Sigmoid colon (tissue), 7 donors: ENCODE data around the gene BIN1. TPM values are rescaled to one million over a fixed set of nuclear protein-coding genes. Genes with fewer than 3 reads are reported as not detected.

Experiments
- DNase-seq: peaks from one replicate; pipeline ENCODE4 v3.0.0-alpha.2; 2019
- H3K27ac ChIP-seq, 4 donors: fragments of 200-600 bp; sonication (generic); one replicate each; pipeline ENCODE4 v1.5.1; 2016 to 2019; ENCODE audit warnings: mild to moderate bottlenecking in 1 of 4
- H3K27me3 ChIP-seq, 3 donors: fragments of 200-600 bp; sonication (generic); one replicate each; pipeline ENCODE4 v1.5.1; 2019; ENCODE audit warnings: mild to moderate bottlenecking in 1 of 3
- H3K36me3 ChIP-seq, 4 donors: fragments of 200-600 bp; sonication (generic); one replicate each; pipeline ENCODE4 v1.5.1; 2016 to 2019
- H3K4me1 ChIP-seq, 4 donors: fragments of 200-600 bp; sonication (generic); one replicate each; pipeline ENCODE4 v1.5.1; 2017 to 2019
- H3K4me3 ChIP-seq, 4 donors: fragments of 200-600 bp; sonication (generic); one replicate each; pipeline ENCODE4 v1.5.1; 2017 to 2019; ENCODE audit warnings: mild to moderate bottlenecking in 2 of 4, moderate library complexity in 1 of 4
- H3K9me3 ChIP-seq, 4 donors: fragments of 200-600 bp in 3 of 4; sonication (generic) in 3 of 4; one replicate each; pipeline versions ENCODE4 v1.5.1 to v1.6.1; 2013 to 2019
- CTCF ChIP-seq, 4 experiments: fragments of 450-650 bp in 3 of 4; fragments of 200-600 bp in 1 of 4; IDR thresholded peaks; one replicate each; pipeline ENCODE4 v1.5.1; 2016 to 2019; ENCODE audit warnings: antibody characterized with exemption in 4 of 4, mild to moderate bottlenecking in 3 of 4, moderate library complexity in 2 of 4
- EP300 ChIP-seq, 4 donors: sonication (generic); formaldehyde crosslinking; IDR thresholded peaks; one replicate each; pipeline ENCODE4 v1.6.1; 2017; ENCODE audit warnings: antibody characterized with exemption in 4 of 4
- POLR2A ChIP-seq, 2 donors: fragments of 450-650 bp; IDR thresholded peaks; one replicate each; pipeline ENCODE4 v1.6.1; 2016; ENCODE audit warnings: antibody characterized with exemption in 2 of 2, mild to moderate bottlenecking in 2 of 2, moderate library complexity in 2 of 2
- POLR2AphosphoS5 ChIP-seq, 4 donors: sonication (generic); formaldehyde crosslinking; IDR thresholded peaks; one replicate each; pipeline ENCODE4 v1.6.1; 2017; ENCODE audit warnings: antibody characterized with exemption in 4 of 4
- WGBS, 2 donors: extraction: QIAGEN DNeasy Blood & Tissue Kit; methylation state at CpG; one replicate each; pipeline ENCODE4 v1.1.7; 2013; 5-methylcytosine and 5-hydroxymethylcytosine counted together
- intact Hi-C: fragments of 100-400 bp; cut with DNase I; formaldehyde crosslinking; loops from one replicate; pipeline ENCODE4 v1.15.1; 2023
- polyA plus RNA-seq, 3 donors: library from polyadenylated mRNA; stranded (reverse); fragments of 200-250 nt; gene quantifications; one replicate each; pipeline ENCODE4 v1.2.3, GENCODE V29; 2013
- total RNA-seq, 4 donors: library from RNA; depleted of rRNA; stranded (reverse); fragments of >200 nt; gene quantifications; one replicate each; pipeline ENCODE4 v1.1.0, GENCODE V29; 2016
- donor health status: healthy with polysubstance abuse.
- donor health status: Bipolar disorder and iron deficiency.
- donor health status: healthy.

The BIN1 gene
- total and polyA plus RNA-seq, 7 donors = 20.3 to 57.9 (median 38.2) TPM

DNA sequence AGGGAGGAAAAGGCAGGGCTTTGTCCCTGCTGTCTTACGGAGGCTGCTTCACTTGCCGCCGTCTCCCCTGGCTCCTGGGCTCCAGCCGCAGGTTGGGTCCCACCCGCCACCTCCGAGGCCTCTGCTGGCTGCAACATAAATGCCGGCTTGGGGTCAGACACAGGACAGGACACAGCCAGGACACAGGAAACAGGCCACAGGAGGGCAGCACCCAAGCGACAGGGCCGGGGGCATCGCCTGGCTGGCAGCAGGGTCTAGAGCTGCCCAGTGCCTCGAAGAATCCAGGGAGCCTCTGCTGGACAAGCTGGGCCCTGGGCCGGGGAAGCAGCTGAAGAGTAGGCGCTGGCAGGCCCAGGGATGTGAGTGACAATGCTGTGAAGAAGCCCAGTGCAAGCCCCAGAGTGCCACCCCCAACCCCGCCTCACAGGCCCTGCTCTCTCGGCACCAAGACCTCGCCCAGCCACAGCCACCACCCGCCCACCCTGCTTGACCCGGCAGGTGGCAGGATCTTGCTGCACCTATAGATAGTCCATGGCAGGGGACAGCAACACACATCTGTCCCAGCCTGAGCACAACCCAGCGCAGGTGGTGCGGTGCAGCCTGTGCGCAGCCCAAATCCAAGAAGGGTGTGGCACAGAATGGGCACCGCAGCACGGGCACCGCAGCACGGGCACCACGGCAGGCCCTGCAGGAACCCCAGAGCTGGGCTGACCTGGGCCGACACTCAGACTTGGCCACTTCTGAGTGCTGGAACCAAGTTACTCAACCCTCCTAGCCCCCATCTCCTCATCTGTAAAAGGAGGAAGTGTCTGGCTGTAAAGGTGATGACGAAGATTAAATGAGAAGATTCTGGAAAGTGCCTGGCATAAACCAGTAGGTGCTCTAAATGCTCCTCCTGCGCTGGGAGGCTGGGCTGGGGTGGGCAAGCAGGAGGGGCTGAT, 55.6 kb downstream of the BIN1 start:
- no peak for TF ChIP-seq POLR2A (IDR thresholded peaks at IDR 0.05)
- TF ChIP-seq EP300 (IDR thresholded peaks at IDR 0.05) = no peak
- TF ChIP-seq CTCF (IDR thresholded peaks at IDR 0.05) = no peak
- no peak for TF ChIP-seq POLR2AphosphoS5 (IDR thresholded peaks at IDR 0.05)
- peaks cover 0 to 26% (median 4%) of the 10 kb centered on the region in 4 donors for H3K36me3 ChIP-seq
- H3K27ac ChIP-seq = no peak overlapping the region
- peaks cover 0 to 7% (median 2%) of the 10 kb centered on the region in 4 donors for H3K4me1 ChIP-seq
- H3K9me3 ChIP-seq = no peaks in the 10 kb centered on the region
- H3K27me3 ChIP-seq = no peaks in the 10 kb centered on the region
- H3K4me3 ChIP-seq = no peak overlapping the region
- intact Hi-C loops = no loop called here
- WGBS, 2 donors = 75 to 85% methylated on average over 29 of the region's 29 CpGs
- DNase-seq = peak; percentile 64

DNA sequence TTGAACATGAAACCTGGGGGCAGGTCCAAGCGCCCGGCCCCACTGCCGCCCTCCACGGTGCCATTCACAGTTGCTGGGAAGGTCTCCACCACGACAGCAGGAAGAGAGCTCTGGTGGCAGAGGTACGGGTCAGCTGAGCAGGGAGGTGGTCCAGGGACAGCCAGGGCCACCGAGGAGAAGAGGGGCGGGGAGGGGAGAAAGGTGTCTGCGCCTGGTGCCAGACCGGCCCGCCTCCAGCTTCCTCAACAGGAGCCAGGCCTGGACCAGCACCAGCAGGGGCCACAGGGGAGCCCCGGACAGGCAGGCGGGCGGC, 56.2 kb downstream of the BIN1 start:
- H3K9me3 ChIP-seq = no peaks in the 10 kb centered on the region
- TF ChIP-seq POLR2AphosphoS5 (IDR thresholded peaks at IDR 0.05) = no peak
- DNase-seq = peak; percentile 61

DNA sequence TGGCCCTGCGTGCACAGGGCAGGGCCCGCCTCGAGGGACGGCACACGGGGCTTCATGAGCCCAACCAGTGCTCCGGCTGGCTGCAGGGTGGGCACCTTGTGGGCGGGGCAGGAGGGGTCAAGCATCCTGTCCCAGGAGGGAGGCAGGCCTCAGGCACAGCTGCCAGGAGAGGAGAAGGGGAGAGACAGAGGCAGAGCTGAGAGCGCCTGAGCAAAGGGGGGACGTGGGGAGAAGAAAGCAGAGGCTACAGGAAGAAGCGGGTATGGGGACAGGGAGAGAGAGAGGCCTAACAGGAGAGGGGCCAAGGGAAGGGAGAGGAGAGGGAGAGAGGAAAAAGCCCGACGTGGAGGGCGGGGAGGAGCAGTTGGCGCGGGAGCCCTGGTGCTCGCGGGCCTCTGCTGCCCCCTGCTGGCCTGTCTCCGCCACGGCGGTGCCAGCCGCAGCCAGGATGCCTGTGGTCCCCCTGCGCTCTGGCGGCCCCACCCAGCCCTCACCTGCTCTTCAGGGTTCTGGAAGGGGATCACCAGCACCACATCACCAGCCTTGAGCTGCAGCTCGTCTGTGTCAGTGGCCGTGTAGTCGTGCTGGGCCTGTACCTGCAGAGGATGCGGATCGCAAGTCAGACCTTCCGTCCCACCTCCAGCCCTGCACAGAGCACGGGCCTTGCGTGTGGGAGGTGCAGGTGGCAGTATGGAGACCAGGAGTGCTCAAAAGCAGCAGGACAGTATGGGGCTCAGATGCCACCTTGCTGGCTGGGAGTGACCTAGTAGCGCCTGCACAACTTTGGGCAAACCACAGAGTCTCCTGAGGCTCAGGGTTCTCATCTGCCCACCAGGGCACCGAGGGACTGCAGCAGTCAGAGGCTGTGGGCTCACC, 56.8 kb downstream of the BIN1 start:
- peaks cover 0 to 7% (median 2%) of the 10 kb centered on the region in 4 donors for H3K4me1 ChIP-seq

More for the DNA sequence above, 56.2 kb downstream of the BIN1 start:
- H3K27me3 ChIP-seq = no peaks in the 10 kb centered on the region
- intact Hi-C loops = no loop called here
- H3K36me3 ChIP-seq = peaks cover 0 to 26% (median 1%) of the 10 kb centered on the region in 4 donors
- no peak overlapping the region for H3K4me3 ChIP-seq
- H3K27ac ChIP-seq = no peak overlapping the region
- peaks cover 0 to 7% (median 2%) of the 10 kb centered on the region in 4 donors for H3K4me1 ChIP-seq
- WGBS, 2 donors = 90 to 92% methylated on average over 14 of the region's 14 CpGs

GRCh38 chr2:127048969-127049897, 57.7 kb downstream of the BIN1 start:
- no peaks in the 10 kb centered on the region for H3K9me3 ChIP-seq
- TF ChIP-seq POLR2AphosphoS5 (IDR thresholded peaks at IDR 0.05) (no peak), CTCF (IDR thresholded peaks at IDR 0.05) (no peak), POLR2A (IDR thresholded peaks at IDR 0.05) (no peak), EP300 (IDR thresholded peaks at IDR 0.05) (no peak)
- H3K27ac ChIP-seq = no peak overlapping the region
- H3K36me3 ChIP-seq = peaks cover 0 to 26% (median 0%) of the 10 kb centered on the region in 4 donors
- peaks cover 0 to 7% (median 2%) of the 10 kb centered on the region in 4 donors for H3K4me1 ChIP-seq
- 93 to 95% methylated on average over 15 of the region's 15 CpGs for WGBS, 2 donors
- peak; percentile 64 for DNase-seq
- intact Hi-C loops = no loop called here
- no peak overlapping the region for H3K4me3 ChIP-seq
- no peaks in the 10 kb centered on the region for H3K27me3 ChIP-seq

More for the DNA sequence above, 56.8 kb downstream of the BIN1 start:
- Histone ChIP-seq H3K4me3 (no peak overlapping the region), H3K27me3 (no peaks in the 10 kb centered on the region), H3K9me3 (no peaks in the 10 kb centered on the region), H3K36me3 (peaks cover 0 to 26% (median 0%) of the 10 kb centered on the region in 4 donors), H3K27ac (no peak overlapping the region)
- 40 to 44% methylated on average over 33 of the region's 33 CpGs for WGBS, 2 donors
- DNase-seq = peak; percentile 78
- intact Hi-C loops = no loop called here
- TF ChIP-seq CTCF (IDR thresholded peaks at IDR 0.05) (peak; percentile 75 to 99 (median 86)), POLR2A (IDR thresholded peaks at IDR 0.05) (no peak)
